CD4-positive, alpha-beta T cell treated with Interleukin-17A for 1 hour (primary cell): ENCODE data around the gene MED15.
"Not testable (repeated sequence)": the region's sequence is repeated elsewhere in the genome, so short reads cannot be mapped to it uniquely, and the experiment has no call there.

ENCODE experiments used
- DNase-seq: peaks from one replicate; pipeline ENCODE4 v3.0.0-alpha.2; 2020

The MED15 gene

DNA sequence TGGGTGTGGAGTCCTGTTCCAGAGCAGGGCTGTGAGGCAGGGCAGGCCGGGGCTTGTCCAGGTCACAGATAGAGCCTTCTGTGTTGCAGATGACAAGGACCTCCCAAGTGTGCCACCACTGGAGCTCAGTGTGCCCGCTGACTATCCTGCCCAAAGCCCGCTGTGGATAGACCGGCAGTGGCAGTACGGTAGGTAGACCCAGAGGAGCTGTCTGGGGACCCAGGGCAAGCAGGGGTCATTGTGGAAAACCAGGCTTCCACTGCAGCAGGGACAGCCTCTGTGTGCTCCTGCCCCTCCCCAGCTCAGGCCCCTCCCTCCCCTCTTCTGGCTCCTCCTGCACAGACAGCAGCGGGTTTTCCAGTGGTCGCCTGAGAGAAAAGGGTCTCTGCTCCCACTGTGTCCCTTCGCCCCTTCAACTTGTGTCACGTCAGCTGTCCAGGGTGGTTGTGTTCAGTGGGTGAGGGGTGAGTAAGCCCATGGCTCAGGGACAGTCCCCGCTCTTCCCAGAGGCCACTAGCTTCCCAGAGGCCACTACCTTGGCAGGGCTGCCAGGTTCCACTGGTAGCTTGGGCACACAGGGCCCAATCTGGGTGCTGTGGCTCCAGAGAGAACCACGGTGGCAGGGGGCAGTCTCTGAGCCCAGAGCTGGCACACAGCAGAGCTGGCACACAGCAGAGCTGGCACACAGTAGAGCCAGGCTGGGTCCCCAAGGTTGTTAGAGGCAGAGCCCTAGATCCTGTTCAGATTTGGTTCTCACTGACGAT, 78.4 kb downstream of the MED15 start:
- no peak for DNase-seq

DNA sequence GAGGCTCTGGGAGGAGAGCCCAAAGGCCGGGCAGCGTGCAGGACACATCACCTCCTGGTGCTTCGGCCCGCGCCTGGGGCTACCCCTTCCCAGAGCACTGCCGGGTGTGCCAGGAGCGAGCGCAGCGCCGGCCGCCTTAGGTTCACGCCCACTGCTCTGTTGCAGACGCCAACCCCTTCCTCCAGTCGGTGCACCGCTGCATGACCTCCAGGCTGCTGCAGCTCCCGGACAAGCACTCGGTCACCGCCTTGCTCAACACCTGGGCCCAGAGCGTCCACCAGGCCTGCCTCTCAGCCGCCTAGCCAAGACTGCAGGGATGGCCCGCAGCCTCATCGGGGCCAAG, 79.0 kb downstream of the MED15 start:
- no peak for DNase-seq

DNA sequence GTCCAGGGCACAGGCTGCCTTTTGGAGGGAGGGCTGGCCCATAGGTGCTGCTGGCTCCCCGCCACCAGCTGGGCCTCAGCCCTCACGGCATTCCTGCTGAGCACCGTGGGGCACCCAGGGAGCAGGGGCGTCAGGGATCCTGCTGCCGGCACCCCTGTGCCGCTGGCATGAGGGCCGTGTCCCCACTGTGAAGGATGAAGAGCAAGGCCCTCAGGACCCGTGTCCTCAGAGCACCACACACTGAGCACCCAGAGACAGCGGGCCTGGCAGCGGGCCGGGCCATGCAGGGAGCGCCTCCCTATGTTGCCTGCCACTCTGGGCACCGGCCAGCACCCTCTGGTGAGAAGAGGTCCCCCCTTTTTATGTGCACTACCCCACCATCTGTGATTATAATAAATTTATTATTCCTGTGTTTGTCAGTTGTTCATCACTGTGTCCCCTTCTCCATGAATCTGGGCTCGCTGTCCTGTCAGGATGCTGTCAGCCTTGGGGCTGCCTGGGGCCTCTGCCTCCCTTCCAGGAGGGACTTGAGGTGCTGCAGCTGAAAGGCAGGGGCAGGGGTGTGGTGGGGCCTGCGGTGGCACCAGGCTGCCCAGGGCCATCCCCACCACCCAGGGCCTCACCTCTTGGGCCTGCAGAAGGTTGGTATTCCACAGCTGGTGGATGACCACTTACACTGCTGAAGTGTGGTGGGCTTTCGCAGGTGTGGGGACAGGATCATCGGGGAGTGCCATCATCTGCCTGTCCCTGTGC, 80.0 kb downstream of the MED15 start:
- no peak for DNase-seq

DNA sequence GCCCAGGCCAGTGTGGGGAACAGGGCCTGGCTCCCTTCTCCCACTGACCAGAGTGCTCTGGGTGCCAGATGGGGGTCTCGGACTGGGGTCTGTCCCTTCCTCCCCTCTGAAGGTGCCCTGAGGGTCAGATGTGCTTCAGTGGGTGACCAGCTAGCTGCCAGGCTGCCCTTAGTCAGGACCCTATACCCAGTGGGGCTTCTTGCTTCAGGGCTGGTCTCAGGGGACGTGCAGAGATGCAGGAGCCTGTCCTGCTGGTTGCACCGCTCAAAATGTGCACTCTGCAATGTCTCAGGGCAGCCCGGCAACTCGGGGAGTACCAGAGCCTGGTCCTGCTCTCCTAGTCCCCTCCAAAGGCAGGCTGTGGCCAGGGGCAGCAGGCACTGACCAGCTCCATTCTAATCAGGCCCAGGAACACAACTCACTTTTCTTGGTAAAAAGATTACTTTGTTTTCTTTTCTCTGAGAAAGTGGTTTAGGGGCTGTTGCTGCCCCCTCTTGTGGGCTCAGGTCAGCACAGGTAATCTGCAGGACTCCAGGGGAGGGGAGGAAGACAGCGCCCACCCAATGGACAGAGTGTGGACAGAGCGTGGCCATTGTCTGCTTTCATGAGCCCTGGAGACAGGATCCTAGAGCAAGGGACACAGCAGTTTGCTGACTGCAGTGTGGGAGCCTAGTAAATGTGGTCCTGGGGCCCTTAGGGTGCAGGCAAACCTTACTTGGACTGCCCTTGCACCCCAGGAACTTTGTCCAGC, 80.9 kb downstream of the MED15 start:
- no peak for DNase-seq

- no peak for DNase-seq
These were observed 81.6 kb downstream of the MED15 start for GRCh38 chr22:20588843-20589581.

DNA sequence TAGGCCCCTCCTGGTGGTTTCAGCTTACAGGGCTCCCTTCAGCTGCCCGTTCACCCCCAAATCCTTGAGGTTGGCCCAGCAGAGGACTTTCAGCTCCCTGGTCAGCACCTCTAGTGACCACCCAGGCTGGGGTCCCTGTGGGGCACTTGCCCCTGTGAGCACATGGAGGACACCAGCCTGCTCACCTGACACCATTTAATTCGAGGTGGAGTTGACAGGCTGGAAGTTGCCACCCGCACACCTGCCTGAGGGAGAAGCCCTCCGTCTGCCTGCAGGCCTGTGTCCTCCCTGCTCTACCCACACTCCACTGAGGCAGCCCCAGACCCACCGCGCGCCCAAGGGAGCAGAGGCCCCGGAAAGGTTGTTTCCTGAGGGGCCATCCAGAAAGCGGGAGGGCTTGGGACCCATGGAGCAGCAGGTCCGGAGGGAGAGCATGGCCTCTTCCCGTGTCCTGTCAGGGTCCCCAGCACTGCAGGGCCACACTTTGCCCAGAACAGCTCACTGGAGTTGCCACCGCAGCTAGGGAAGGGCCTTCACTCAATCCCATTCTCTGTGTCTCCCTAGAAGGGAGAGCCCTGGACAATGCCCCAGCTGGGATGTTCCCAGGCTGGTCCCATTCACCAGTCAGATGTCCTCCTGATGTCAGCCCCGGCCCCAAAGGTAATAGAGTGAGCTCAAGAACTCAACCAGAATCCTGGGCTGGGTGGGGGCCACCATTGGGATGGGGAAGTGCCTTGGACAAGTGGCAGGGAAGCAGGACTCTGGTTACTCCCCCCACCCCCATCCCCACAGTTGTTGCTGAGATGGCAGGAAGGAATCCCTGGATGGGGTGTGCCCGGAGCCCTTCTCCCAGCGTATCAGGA, 82.4 kb downstream of the MED15 start:
- DNase-seq, result no peak

GRCh38 chr22:20590477-20591294, 83.3 kb downstream of the MED15 start:
- no peak for DNase-seq

DNA sequence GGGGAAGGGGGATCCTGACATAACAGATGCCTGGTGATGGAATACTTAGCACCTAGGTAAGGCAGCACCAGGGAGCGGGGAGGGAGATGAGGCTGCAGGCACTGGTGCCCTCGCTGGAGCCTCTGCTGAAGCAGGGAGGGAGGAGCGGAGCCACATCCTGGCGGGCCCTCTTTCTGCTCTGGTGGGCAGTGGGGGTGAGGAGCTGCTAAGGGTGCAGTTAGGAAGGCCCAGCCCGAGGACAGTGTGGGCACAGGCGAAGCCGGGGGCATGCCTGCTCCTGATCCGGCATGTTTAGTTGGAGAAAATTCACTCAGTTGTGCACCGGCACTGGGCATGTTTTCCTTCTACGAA, 83.9 kb downstream of the MED15 start:
- no peak for DNase-seq

DNA sequence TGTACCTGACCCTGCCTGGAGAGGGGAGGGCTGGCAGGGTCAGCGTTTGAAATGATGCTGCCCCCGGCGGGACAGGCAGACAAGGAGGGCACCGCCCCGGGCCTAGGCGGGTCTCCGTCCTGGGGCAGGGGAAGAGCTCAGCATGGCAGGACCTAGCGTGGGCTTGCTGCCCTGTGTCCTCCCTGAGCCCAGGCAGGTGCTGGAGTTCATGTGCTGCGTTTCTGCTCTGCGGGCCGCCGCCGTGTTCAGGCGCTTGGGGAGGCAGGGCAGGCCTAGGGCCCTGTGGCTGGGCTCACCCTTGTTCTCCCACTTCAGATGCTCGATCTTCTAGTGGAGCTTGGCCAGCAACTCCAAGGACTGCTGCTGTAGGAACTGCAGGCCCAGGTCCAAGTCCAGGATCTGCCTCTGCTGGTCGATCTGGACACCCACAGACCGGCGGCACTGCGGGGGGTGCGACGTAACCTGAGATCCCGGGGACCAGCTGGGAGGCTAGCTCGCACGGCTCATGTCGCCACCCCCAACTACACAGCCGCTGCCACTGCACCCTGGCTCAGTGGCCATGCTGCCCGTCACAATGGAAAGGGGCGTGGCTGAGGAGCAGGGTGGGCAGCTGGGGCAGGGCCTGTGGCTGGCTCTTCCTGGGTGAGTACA, 84.4 kb downstream of the MED15 start:
- no peak for DNase-seq

- DNase-seq, result not testable (repeated sequence)
These were observed 86.6 kb downstream of the MED15 start for GRCh38 chr22:20594038-20594437.

DNA sequence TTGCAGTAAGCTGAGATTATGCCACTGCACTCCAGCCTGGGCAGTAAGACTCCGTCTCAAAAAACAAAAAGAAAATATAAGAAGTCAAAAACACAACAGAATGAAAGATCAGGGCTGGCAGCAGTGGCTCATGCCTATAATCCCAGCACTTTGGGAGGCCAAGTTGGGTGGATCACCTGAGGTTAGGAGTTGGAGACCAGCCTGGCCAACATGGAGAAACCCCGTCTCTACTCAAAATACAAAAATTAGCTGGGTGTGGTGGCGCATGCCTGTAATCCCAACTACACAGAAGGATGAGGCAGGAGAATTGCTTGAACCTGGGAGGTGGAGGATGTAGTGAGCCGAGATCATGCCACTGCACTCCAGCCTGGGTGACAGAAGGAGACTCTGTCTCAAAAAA, 87.1 kb downstream of the MED15 start:
- not testable (repeated sequence) for DNase-seq

DNA sequence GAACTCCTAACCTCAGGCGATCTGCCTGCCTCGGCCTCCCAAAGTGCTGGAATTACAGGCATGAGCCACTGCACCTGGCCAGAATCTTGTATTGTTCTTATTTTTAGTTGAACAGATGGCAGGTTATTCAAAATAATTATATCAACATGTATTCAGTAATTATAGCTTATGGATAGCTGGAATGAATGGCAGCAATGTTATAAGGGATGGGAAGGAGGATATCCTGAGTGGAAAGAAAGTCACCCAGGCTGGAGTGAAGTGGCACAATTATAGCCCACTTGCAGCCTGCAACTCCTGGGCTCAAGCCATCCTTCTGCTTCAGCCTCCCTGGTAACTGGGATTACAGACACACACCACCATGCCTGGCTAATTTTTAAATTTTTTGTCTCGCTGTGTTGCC, 88.1 kb downstream of the MED15 start:
- DNase-seq, result no peak

GRCh38 chr22:20599117-20599516, 91.7 kb downstream of the MED15 start:
- no peak for DNase-seq

GRCh38 chr22:20600137-20600673, 92.8 kb downstream of the MED15 start:
- no peak for DNase-seq

- DNase-seq, result no peak
These were observed 93.9 kb downstream of the MED15 start for GRCh38 chr22:20601308-20601707.

GRCh38 chr22:20602609-20603164, 95.3 kb downstream of the MED15 start:
- DNase-seq, result no peak

DNA sequence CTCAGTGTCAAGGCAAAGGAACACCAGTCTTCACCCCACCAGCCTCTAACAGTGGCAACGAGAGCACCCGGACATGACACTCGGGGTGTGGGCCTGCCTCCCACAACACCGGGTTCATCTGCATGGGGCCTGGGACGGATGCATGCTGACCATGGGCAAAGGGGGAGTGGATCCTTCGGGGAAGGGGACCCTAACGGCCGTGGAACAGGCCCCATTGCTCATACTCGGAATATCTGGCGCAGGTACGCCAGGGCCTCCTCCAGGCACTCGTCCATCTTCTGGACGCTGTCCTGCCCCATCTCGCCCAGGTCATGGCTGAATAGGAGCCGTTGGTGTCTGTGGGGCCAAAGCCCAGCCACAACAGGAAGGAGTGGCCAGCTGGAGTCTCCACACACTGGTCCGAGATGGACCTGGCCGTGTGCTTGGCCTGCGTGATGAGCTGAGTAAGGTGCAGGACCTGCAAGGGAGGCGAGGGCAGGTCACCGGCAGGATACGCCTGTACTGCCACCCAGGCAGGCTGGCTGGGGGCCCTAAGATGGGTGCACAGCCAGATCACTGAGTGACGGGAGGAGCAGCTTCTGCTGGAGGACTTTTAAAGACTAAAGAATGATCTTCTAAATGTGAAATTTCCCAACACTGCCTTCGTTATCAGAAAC, 96.8 kb downstream of the MED15 start:
- DNase-seq, result no peak

- no peak for DNase-seq
These were observed 97.4 kb downstream of the MED15 start for GRCh38 chr22:20604776-20605221.

DNA sequence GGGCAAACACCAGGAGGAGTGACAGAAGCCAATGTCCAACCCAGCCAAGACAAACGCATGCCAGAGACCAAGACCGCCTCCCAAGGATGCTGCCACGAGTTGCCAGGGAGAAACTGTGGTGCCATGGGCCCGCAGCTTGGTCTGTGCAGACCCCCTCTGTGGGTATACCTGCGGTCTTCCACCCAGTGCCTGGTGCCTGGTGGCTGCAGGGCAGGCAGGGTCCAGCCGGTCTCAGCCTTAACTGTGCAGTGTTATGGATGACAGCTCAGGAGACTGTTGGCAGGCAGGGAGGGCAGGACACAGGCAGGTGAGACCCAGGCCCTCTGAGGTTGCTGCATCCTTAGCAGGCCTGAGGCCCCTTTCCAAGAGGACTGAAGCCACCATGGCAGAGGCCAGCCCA, 97.9 kb downstream of the MED15 start:
- DNase-seq, result no peak
